ENCODE measurements around the gene XRN2. TPM values are rescaled to one million over a fixed set of nuclear protein-coding genes. Genes with fewer than 3 reads are reported as not detected.

The XRN2 gene
- total RNA-seq, 3 donors from 2014 or later (not counting 1 experiment from before 2014, with no cell fraction given): 52.9 to 61.8 (median 57.4) TPM

DNA sequence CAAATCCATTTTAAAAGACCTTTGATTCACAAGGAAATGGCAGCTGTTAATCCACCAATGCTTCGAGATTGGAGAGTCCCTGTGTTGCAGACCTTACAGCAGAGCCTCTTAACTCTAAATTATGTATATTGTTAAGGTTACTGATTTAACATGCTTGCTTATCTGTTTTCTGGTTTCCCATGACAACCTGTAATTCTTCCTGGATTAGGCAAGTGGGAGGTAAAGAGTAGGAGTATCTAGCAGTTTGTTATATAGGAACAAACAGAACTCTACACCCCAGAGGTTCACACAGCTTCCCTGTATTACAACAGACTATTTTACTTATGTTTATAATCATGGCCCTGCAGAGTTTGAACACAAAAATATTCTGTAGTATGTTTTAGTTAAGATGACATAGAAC lies 54.7 kb downstream of the XRN2 start:
- H3K27ac Mint-ChIP-seq: no peak overlapping the region
- H3K27me3 ChIP-seq (ENCODE audit: control insufficient read depth, insufficient read depth, low read length): no peaks in the 10 kb centered on the region
- H3K36me3 Mint-ChIP-seq: peaks cover 25% of the 10 kb centered on the region
- H3K27me3 Mint-ChIP-seq (ENCODE audit: low read depth in 2 of 2): no peaks in the 10 kb centered on the region
- no peak overlapping the region for H3K4me3 ChIP-seq (ENCODE audit: low read length)
- peaks cover 10 to 13% of the 10 kb centered on the region in 2 donors for H3K4me1 Mint-ChIP-seq
- 90% methylated on average over 1 of the region's 1 CpG for WGBS (ENCODE audit: insufficient coverage)
- H3K36me3 ChIP-seq (ENCODE audit: control insufficient read depth, insufficient read depth, low read length): peaks cover 71% of the 10 kb centered on the region
- H3K27ac ChIP-seq (ENCODE audit: low read length): no peak overlapping the region
- no peaks in the 10 kb centered on the region for H3K9me3 Mint-ChIP-seq
- no peaks in the 10 kb centered on the region for H3K9me3 ChIP-seq (ENCODE audit: control insufficient read depth, insufficient read depth, low read length)
- H3K4me1 ChIP-seq (ENCODE audit: control insufficient read depth, insufficient read depth, low read length): no peaks in the 10 kb centered on the region
- TF ChIP-seq, protein P1, sequence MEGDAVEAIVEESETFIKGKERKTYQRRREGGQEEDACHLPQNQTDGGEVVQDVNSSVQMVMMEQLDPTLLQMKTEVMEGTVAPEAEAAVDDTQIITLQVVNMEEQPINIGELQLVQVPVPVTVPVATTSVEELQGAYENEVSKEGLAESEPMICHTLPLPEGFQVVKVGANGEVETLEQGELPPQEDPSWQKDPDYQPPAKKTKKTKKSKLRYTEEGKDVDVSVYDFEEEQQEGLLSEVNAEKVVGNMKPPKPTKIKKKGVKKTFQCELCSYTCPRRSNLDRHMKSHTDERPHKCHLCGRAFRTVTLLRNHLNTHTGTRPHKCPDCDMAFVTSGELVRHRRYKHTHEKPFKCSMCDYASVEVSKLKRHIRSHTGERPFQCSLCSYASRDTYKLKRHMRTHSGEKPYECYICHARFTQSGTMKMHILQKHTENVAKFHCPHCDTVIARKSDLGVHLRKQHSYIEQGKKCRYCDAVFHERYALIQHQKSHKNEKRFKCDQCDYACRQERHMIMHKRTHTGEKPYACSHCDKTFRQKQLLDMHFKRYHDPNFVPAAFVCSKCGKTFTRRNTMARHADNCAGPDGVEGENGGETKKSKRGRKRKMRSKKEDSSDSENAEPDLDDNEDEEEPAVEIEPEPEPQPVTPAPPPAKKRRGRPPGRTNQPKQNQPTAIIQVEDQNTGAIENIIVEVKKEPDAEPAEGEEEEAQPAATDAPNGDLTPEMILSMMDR (IDR thresholded peaks at IDR 0.05): no peak
- no peak overlapping the region for H3K4me3 Mint-ChIP-seq
- ATAC-seq (no peak), DNase-seq (no peak)
- intact Hi-C loops (cut with micrococcal nuclease): no loop called here

DNA sequence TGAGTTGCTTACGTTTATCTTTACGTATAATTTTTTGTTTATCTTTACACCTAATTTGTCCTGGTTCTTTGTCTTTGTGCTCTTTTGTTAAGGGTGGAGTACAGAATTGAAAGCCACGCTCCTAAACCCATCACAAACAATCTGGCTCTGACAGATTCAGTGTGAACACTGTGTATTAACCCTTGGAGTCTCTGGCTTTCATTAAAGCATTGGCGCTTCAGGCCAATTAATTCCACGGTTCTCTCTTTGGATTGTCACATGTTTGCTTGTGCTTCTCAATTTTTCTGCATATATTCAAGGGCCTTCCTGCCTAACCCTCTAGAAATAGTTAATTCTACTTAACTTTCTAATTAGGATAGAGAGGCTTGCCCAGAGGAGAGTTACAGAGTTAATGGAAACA lies 55.6 kb downstream of the XRN2 start:
- H3K36me3 Mint-ChIP-seq: peaks cover 33% of the 10 kb centered on the region
- 99% methylated on average over 3 of the region's 5 CpGs for WGBS (ENCODE audit: insufficient coverage)
- H3K27me3 ChIP-seq (ENCODE audit: control insufficient read depth, insufficient read depth, low read length): no peaks in the 10 kb centered on the region
- no peaks in the 10 kb centered on the region for H3K9me3 ChIP-seq (ENCODE audit: control insufficient read depth, insufficient read depth, low read length)
- no peaks in the 10 kb centered on the region for H3K4me1 ChIP-seq (ENCODE audit: control insufficient read depth, insufficient read depth, low read length)
- ATAC-seq (no peak), DNase-seq (no peak)
- H3K4me3 Mint-ChIP-seq: no peak overlapping the region
- no peak overlapping the region for H3K27ac Mint-ChIP-seq
- no peak overlapping the region for H3K27ac ChIP-seq (ENCODE audit: low read length)
- H3K9me3 Mint-ChIP-seq: no peaks in the 10 kb centered on the region
- intact Hi-C loops (cut with micrococcal nuclease): no loop called here
- no peaks in the 10 kb centered on the region for H3K27me3 Mint-ChIP-seq (ENCODE audit: low read depth in 2 of 2)
- no peak overlapping the region for H3K4me3 ChIP-seq (ENCODE audit: low read length)
- peaks cover 78% of the 10 kb centered on the region for H3K36me3 ChIP-seq (ENCODE audit: control insufficient read depth, insufficient read depth, low read length)
- peaks cover 10 to 16% of the 10 kb centered on the region in 2 donors for H3K4me1 Mint-ChIP-seq
- TF ChIP-seq, protein P1 (IDR thresholded peaks at IDR 0.05): no peak

DNA sequence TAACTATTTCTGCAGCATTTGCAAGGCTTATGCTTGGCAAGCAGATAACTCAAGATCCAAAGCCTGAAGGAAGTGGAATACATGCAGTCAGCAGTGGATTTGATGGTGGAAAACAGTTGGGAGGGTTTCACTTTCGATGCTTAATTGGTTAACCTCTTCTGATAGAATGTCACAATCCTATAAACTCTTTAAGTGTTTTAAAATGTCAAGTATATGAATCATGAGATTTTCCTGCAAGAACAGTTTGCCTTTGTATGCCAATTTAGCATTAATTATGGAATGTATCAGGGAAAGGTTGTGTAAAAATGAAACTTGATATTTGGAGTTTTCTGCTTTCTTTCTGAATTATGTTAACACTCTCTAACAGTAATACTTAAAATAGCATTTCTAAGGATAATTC lies 57.6 kb downstream of the XRN2 start:
- DNase-seq: no peak
- Mint-ChIP-seq H3K4me3 (no peak overlapping the region), H3K4me1 (peaks cover 10 to 16% of the 10 kb centered on the region in 2 donors), H3K9me3 (no peaks in the 10 kb centered on the region), H3K27me3 (ENCODE audit: low read depth in 2 of 2) (no peaks in the 10 kb centered on the region), H3K27ac (peak overlapping the region; percentile 10 to 47), H3K36me3 (peaks cover 33% of the 10 kb centered on the region)
- intact Hi-C loops (cut with micrococcal nuclease): no loop called here
- Histone ChIP-seq H3K36me3 (ENCODE audit: control insufficient read depth, insufficient read depth, low read length) (peaks cover 72% of the 10 kb centered on the region), H3K27me3 (ENCODE audit: control insufficient read depth, insufficient read depth, low read length) (no peaks in the 10 kb centered on the region), H3K27ac (ENCODE audit: low read length) (no peak overlapping the region), H3K4me3 (ENCODE audit: low read length) (no peak overlapping the region), H3K9me3 (ENCODE audit: control insufficient read depth, insufficient read depth, low read length) (no peaks in the 10 kb centered on the region), H3K4me1 (ENCODE audit: control insufficient read depth, insufficient read depth, low read length) (no peaks in the 10 kb centered on the region)
- no peak for ATAC-seq
- TF ChIP-seq, protein P1 (IDR thresholded peaks at IDR 0.05): no peak
- WGBS (ENCODE audit: insufficient coverage): no CpG with 5 or more reads among the region's 1 CpG

DNA sequence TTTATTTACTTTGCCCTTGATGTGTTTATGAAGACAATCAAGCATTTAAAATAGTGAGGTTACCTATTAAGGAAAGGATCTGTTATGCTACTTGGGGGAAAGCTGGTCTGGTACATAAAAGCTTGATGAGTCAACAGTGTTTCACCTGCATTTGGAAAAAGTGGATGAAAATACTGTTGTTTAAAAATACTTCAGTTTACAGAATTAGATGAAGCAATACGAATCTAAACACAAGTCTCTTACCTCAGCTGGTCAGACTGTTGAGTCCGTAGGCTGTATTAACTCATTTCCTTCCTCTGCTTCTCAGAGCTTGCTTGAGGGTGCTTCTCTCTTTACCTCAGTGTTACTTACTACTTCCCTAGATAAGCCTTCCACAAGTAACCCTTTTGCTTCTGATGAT lies 58.1 kb downstream of the XRN2 start:
- no peak for DNase-seq
- Histone ChIP-seq H3K27me3 (ENCODE audit: control insufficient read depth, insufficient read depth, low read length) (no peaks in the 10 kb centered on the region), H3K4me3 (ENCODE audit: low read length) (no peak overlapping the region), H3K27ac (ENCODE audit: low read length) (no peak overlapping the region), H3K36me3 (ENCODE audit: control insufficient read depth, insufficient read depth, low read length) (peaks cover 68% of the 10 kb centered on the region), H3K9me3 (ENCODE audit: control insufficient read depth, insufficient read depth, low read length) (no peaks in the 10 kb centered on the region), H3K4me1 (ENCODE audit: control insufficient read depth, insufficient read depth, low read length) (no peaks in the 10 kb centered on the region)
- H3K27ac Mint-ChIP-seq: no peak overlapping the region
- TF ChIP-seq, protein P1 (IDR thresholded peaks at IDR 0.05): no peak
- 36% methylated on average over 2 of the region's 2 CpGs for WGBS (ENCODE audit: insufficient coverage)
- H3K9me3 Mint-ChIP-seq: no peaks in the 10 kb centered on the region
- no peaks in the 10 kb centered on the region for H3K27me3 Mint-ChIP-seq (ENCODE audit: low read depth in 2 of 2)
- H3K4me3 Mint-ChIP-seq: no peak overlapping the region
- peaks cover 10 to 16% of the 10 kb centered on the region in 2 donors for H3K4me1 Mint-ChIP-seq
- intact Hi-C loops (cut with micrococcal nuclease): no loop called here
- peaks cover 33% of the 10 kb centered on the region for H3K36me3 Mint-ChIP-seq
- no peak for ATAC-seq

All from natural killer cell (primary cell).